Stomach (tissue), 9 donors: ENCODE results near the gene HIPK4. TPM values are rescaled to one million over a fixed set of nuclear protein-coding genes. Genes with fewer than 3 reads are reported as not detected.

Source experiments
- DNase-seq, 2 donors: peaks; one replicate each; pipeline versions ENCODE4 v3.0.0 to v3.0.0-alpha.2; 2013 to 2019
- H3K27ac ChIP-seq, 5 donors: fragments of 200-600 bp in 4 of 5; sonication (generic) in 4 of 5; one replicate each; pipeline ENCODE4 v1.5.1; 2013 to 2019; ENCODE audit warnings: mild to moderate bottlenecking in 1 of 5, moderate library complexity in 1 of 5
- H3K27me3 ChIP-seq, 3 donors: fragments of 200-600 bp; sonication (generic); one replicate each; pipeline ENCODE4 v1.5.1; 2017 to 2019; ENCODE audit warnings: mixed run types in 1 of 3
- H3K36me3 ChIP-seq, 4 donors: fragments of 200-600 bp; sonication (generic); 1 replicate in 3 of 4; 2 replicates in 1 of 4; pipeline ENCODE4 v1.5.1; 2016 to 2019
- H3K4me1 ChIP-seq, 4 donors: fragments of 200-600 bp; sonication (generic); one replicate each; pipeline ENCODE4 v1.5.1; 2016 to 2019
- H3K4me3 ChIP-seq, 4 donors: fragments of 200-600 bp; sonication (generic) in 3 of 4; one replicate each; pipeline ENCODE4 v1.5.1; 2016 to 2019; ENCODE audit warnings: mild to moderate bottlenecking in 1 of 4
- H3K9me3 ChIP-seq, 4 donors: fragments of 200-600 bp; sonication (generic); one replicate each; pipeline ENCODE4 v1.5.1; 2016 to 2019
- EP300 ChIP-seq: sonication (generic); formaldehyde crosslinking; IDR thresholded peaks from one replicate; pipeline ENCODE4 v1.6.1; 2017; ENCODE audit warnings: antibody characterized with exemption
- POLR2A ChIP-seq, 4 donors: fragments of 450-650 bp; IDR thresholded peaks; one replicate each; pipeline ENCODE4 v1.6.1; 2016; ENCODE audit warnings: antibody characterized with exemption in 4 of 4, control low read depth in 2 of 4, mild to moderate bottlenecking in 1 of 4, moderate library complexity in 1 of 4
- POLR2AphosphoS5 ChIP-seq, 3 donors: sonication (generic); formaldehyde crosslinking; IDR thresholded peaks; one replicate each; pipeline ENCODE4 v1.6.1; 2016; ENCODE audit warnings: antibody characterized with exemption in 3 of 3
- WGBS, 5 donors: extraction: QIAGEN DNeasy Blood & Tissue Kit in 3 of 5; methylation state at CpG; one replicate each; pipeline versions ENCODE4 v1.1.5 to v1.1.7; 2013 to 2018; 5-methylcytosine and 5-hydroxymethylcytosine counted together
- intact Hi-C: fragments of 100-400 bp; cut with DNase I; formaldehyde crosslinking; loops from one replicate; pipeline ENCODE4 v1.15.1; 2023; ENCODE audit warnings: low total_unique reads
- polyA plus RNA-seq, 3 donors: library from polyadenylated mRNA; stranded (reverse); fragments of 200-250 nt; gene quantifications; one replicate each; pipeline ENCODE4 v1.2.3, GENCODE V29; 2013
- total RNA-seq, 5 donors: library from RNA; depleted of rRNA; stranded (reverse); fragments of >200 nt; gene quantifications; one replicate each; pipeline versions ENCODE4 v1.1.0 to v1.2.3, GENCODE V29; 2014 to 2016
- TF ChIP-seq, protein P1 (sequence below), 7 experiments: fragments of 450-650 bp in 4 of 7; fragments of 200-600 bp in 3 of 7; sonication (generic) in 3 of 7; IDR thresholded peaks; one replicate each; pipeline ENCODE4 v1.5.1; 2016 to 2019; ENCODE audit warnings: antibody characterized with exemption in 7 of 7, control low read depth in 2 of 7, mild to moderate bottlenecking in 1 of 7
- donor health status: healthy with polysubstance abuse.
- donor health status: Bipolar disorder and iron deficiency.
- donor health status: healthy.

HIPK4 gene
- total and polyA plus RNA-seq, 8 donors: 0.05 to 0.46 (median 0.12) TPM; not detected in 5

- peaks cover 26 to 45% (median 32%) of the 10 kb centered on the region in 4 donors for H3K4me1 ChIP-seq
- H3K27ac ChIP-seq: peak overlapping the region in 4 of 5 donors; percentile 61 to 81 (median 80)
- DNase-seq: no peak
- peaks cover 8 to 9% (median 9%) of the 10 kb centered on the region in 4 donors for H3K36me3 ChIP-seq
- no peaks in the 10 kb centered on the region for H3K9me3 ChIP-seq
- WGBS, 5 donors: 82 to 96% (median 92%) methylated on average over 3 of the region's 3 CpGs
- TF ChIP-seq EP300 (no peak), POLR2A (IDR thresholded peaks at IDR 0.05) (no peak)
- TF ChIP-seq, protein P1, sequence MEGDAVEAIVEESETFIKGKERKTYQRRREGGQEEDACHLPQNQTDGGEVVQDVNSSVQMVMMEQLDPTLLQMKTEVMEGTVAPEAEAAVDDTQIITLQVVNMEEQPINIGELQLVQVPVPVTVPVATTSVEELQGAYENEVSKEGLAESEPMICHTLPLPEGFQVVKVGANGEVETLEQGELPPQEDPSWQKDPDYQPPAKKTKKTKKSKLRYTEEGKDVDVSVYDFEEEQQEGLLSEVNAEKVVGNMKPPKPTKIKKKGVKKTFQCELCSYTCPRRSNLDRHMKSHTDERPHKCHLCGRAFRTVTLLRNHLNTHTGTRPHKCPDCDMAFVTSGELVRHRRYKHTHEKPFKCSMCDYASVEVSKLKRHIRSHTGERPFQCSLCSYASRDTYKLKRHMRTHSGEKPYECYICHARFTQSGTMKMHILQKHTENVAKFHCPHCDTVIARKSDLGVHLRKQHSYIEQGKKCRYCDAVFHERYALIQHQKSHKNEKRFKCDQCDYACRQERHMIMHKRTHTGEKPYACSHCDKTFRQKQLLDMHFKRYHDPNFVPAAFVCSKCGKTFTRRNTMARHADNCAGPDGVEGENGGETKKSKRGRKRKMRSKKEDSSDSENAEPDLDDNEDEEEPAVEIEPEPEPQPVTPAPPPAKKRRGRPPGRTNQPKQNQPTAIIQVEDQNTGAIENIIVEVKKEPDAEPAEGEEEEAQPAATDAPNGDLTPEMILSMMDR (IDR thresholded peaks at IDR 0.05): no peak
- H3K4me3 ChIP-seq: no peak overlapping the region
- H3K27me3 ChIP-seq: no peaks in the 10 kb centered on the region
- intact Hi-C loops: no loop called here
Observed at GRCh38 chr19:40418040-40418439, 28.1 kb upstream of the HIPK4 start.

DNA sequence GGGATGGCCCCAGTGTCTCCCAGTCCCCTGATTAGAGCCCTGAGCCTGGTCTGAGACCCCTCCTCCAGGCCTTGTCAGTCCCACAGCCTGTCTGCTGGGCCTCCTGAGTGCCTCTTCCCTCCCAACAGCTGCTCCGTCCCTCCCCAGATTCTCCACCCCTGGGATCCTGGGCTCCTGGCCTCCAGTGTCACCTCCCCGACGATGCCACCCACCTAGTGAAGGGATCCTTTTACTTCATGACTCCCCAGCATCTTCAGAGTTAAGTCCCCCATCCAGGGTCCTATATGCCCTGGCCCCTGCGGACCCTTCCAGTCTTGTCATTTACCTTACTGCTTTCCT is 27.6 kb upstream of the HIPK4 start:
- no peaks in the 10 kb centered on the region for H3K27me3 ChIP-seq
- DNase-seq: no peak
- 70 to 83% (median 79%) methylated on average over 4 of the region's 4 CpGs for WGBS, 5 donors
- H3K36me3 ChIP-seq: peaks cover 4% of the 10 kb centered on the region in 4 donors
- TF ChIP-seq, protein P1 (IDR thresholded peaks at IDR 0.05): no peak
- TF ChIP-seq POLR2A (IDR thresholded peaks at IDR 0.05) (no peak), EP300 (no peak), POLR2AphosphoS5 (IDR thresholded peaks at IDR 0.05) (no peak)
- no peaks in the 10 kb centered on the region for H3K9me3 ChIP-seq
- intact Hi-C loops: no loop called here
- peaks cover 21 to 41% (median 28%) of the 10 kb centered on the region in 4 donors for H3K4me1 ChIP-seq
- H3K4me3 ChIP-seq: no peak overlapping the region
- H3K27ac ChIP-seq: peak overlapping the region; percentile 48 to 81 (median 79)

DNA sequence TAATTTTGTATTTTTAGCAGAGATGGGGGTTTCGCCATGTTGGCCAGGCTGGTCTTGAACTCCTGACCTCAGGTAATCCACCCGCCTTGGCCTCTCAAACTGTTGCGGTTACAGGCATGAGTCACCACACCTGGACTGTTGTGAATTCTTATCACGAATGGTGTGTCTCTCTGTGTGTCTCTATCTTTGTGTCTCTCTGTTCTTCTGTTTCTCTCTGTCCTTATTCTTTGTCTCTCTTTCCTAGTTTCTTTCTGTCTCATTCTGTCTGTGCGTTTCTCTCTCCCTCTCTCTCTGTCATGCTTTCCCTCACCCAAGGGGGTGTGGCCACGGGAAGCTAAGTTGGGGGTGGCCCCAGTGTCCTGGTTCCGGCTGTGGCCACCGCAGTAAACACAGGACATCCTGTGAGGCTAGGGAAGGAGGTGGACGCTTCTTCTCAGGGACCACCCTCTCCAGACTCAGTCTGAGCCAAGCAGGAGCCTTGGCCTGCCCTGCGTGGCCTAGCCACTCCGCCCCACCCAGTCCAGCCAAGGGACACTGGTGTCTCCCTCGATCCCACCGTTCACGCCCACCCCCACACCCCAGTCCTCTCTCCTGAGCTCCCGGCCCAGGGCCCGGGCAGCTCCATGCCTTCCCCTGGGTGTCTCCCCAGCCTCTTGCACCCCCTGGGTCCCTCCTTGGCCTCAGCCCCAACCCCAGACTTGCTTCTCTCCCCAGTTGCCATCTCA is 27.1 kb upstream of the HIPK4 start:
- no peaks in the 10 kb centered on the region for H3K9me3 ChIP-seq
- peaks cover 16 to 36% (median 23%) of the 10 kb centered on the region in 4 donors for H3K4me1 ChIP-seq
- DNase-seq: peak; percentile 44 to 83
- no peaks in the 10 kb centered on the region for H3K36me3 ChIP-seq
- H3K27ac ChIP-seq: peak overlapping the region; percentile 48 to 81 (median 79)
- TF ChIP-seq, protein P1 (IDR thresholded peaks at IDR 0.05): no peak
- peak; percentile 34 to 71 (median 63) for TF ChIP-seq POLR2AphosphoS5 (IDR thresholded peaks at IDR 0.05)
- H3K27me3 ChIP-seq: no peaks in the 10 kb centered on the region
- no peak overlapping the region for H3K4me3 ChIP-seq
- WGBS, 5 donors: 32 to 36% (median 36%) methylated on average over 12 to 16 of the region's 16 CpGs
- intact Hi-C loops: no loop called here

GRCh38 chr19:40415768-40416167 is 25.8 kb upstream of the HIPK4 start:
- intact Hi-C loops: no loop called here
- TF ChIP-seq EP300 (no peak), POLR2AphosphoS5 (IDR thresholded peaks at IDR 0.05) (no peak), POLR2A (IDR thresholded peaks at IDR 0.05) (no peak)
- TF ChIP-seq, protein P1 (IDR thresholded peaks at IDR 0.05): no peak

More at GRCh38 chr19:40415768-40416167, 25.8 kb upstream of the HIPK4 start:
- DNase-seq: no peak
- Histone ChIP-seq H3K27ac (peak overlapping the region in 1 of 5 donors; percentile 79), H3K9me3 (no peaks in the 10 kb centered on the region), H3K27me3 (no peaks in the 10 kb centered on the region), H3K36me3 (no peaks in the 10 kb centered on the region), H3K4me3 (no peak overlapping the region), H3K4me1 (peaks cover 8 to 34% (median 19%) of the 10 kb centered on the region in 4 donors)
- 84 to 98% (median 94%) methylated on average over 2 of the region's 2 CpGs for WGBS, 5 donors
